H1 (cell line): ENCODE measurements around the gene ST3GAL2. TPM values are rescaled to one million over a fixed set of nuclear protein-coding genes. Genes with fewer than 3 reads are reported as not detected.

ENCODE experiments used
- CTCF ChIA-PET: fragments of 300-600 bp; sonication (Branson Sonifier 250); formaldehyde crosslinking; loops from one replicate; lab custom pipeline; 2021; ENCODE audit not compliant: partially characterized antibody; lab: Charles Lee
- POLR2A ChIA-PET: fragments of 300-600 bp; sonication (Branson Sonifier 250); formaldehyde crosslinking; loops from one replicate; lab custom pipeline; 2021; ENCODE audit warnings: inconsistent platforms; ENCODE audit not compliant: partially characterized antibody; lab: Charles Lee
- DNase-seq, 2 experiments: peaks; one replicate each; pipeline versions ENCODE4 v3.0.0 to v3.0.0-alpha.2; 2010 to 2022; ENCODE audit warnings: low spot score in 2 of 2, low read depth in 1 of 2, mixed read lengths in 1 of 2
- FAIRE-seq: peaks from 2 replicates; lab custom pipeline; 2011; peaks lifted over from hg19 to GRCh38; lab: Jason Lieb, UNC
- H2AFZ ChIP-seq: 2 replicates; pipeline ENCODE4 v1.8.1; 2012; ENCODE audit warnings: low read length, inconsistent platforms
- H2AK5ac ChIP-seq: 2 replicates; pipeline ENCODE4 v1.6.1; 2013; ENCODE audit warnings: low read depth, low read length
- H2BK120ac ChIP-seq: replicated peaks from 2 replicates; pipeline ENCODE3; 2013; ENCODE audit warnings: low read depth, low read length, inconsistent platforms
- H2BK12ac ChIP-seq: 2 replicates; pipeline ENCODE4 v1.6.1; 2013; ENCODE audit warnings: low read depth, low read length
- H2BK15ac ChIP-seq: 2 replicates; pipeline ENCODE4 v1.6.1; 2013; ENCODE audit warnings: low read length
- H2BK20ac ChIP-seq: 2 replicates; pipeline ENCODE4 v1.6.1; 2013; ENCODE audit warnings: low read length
- H2BK5ac ChIP-seq: 2 replicates; pipeline ENCODE4 v1.6.1; 2013; ENCODE audit warnings: low read depth, low read length
- H3K14ac ChIP-seq: 2 replicates; pipeline ENCODE4 v1.6.1; 2013; ENCODE audit warnings: inconsistent platforms; ENCODE audit not compliant: insufficient read length
- H3K18ac ChIP-seq: 2 replicates; pipeline ENCODE4 v1.6.1; 2013; ENCODE audit warnings: low read length; ENCODE audit errors: extremely low read depth
- H3K23ac ChIP-seq: 2 replicates; pipeline ENCODE4 v1.6.1; 2013; ENCODE audit warnings: inconsistent platforms; ENCODE audit not compliant: insufficient read length
- H3K23me2 ChIP-seq: 2 replicates; pipeline ENCODE4 v1.6.1; 2013; ENCODE audit warnings: low read depth, low read length
- H3K27ac ChIP-seq: 2 replicates; pipeline ENCODE4 v1.6.1; 2011; ENCODE audit warnings: low read depth, low read length, inconsistent platforms
- H3K27me3 ChIP-seq, 4 experiments: replicated peaks in 1 of 4; 1 replicate in 1 of 4; 2 replicates in 3 of 4; pipeline versions ENCODE4 v1.6.1 to v1.8.1; 2011 to 2013; ENCODE audit warnings: low read length in 3 of 4, mild to moderate bottlenecking in 3 of 4, inconsistent platforms in 2 of 4, mixed read lengths in 2 of 4, moderate library complexity in 1 of 4; ENCODE audit not compliant: control insufficient read depth in 3 of 4, insufficient read depth in 3 of 4; ENCODE audit errors: extremely low read depth in 1 of 4
- H3K36me3 ChIP-seq, 4 experiments: 2 replicates each; pipeline versions ENCODE4 v1.6.1 to v1.8.1; 2011 to 2013; ENCODE audit warnings: mild to moderate bottlenecking in 4 of 4, low read length in 3 of 4, moderate library complexity in 2 of 4, control low read depth in 1 of 4, inconsistent platforms in 1 of 4; ENCODE audit not compliant: insufficient read depth in 4 of 4, control insufficient read depth in 2 of 4
- H3K4ac ChIP-seq: replicated peaks from 2 replicates; pipeline ENCODE3; 2013; ENCODE audit warnings: low read length, low read depth, mixed read lengths, inconsistent platforms; ENCODE audit not compliant: insufficient read length
- H3K4me1 ChIP-seq, 4 experiments: replicated peaks in 1 of 4; 1 replicate in 1 of 4; 2 replicates in 3 of 4; pipeline versions ENCODE4 v1.6.1 to v1.8.1; 2011 to 2013; ENCODE audit warnings: low read length in 3 of 4, inconsistent platforms in 2 of 4, mixed read lengths in 1 of 4; ENCODE audit not compliant: insufficient read depth in 4 of 4, control insufficient read depth in 3 of 4
- H3K4me2 ChIP-seq, 2 experiments: 2 replicates each; pipeline versions ENCODE4 v1.6.1 to v1.8.1; 2011 to 2013; ENCODE audit warnings: low read depth in 2 of 2, low read length in 2 of 2, control low read depth in 1 of 2, inconsistent platforms in 1 of 2, mild to moderate bottlenecking in 1 of 2; ENCODE audit not compliant: insufficient read depth in 1 of 2
- H3K4me3 ChIP-seq, 4 experiments: fragments of 200-600, 300-600 bp in 1 of 4; sonication (generic), shearing (Covaris generic), sonication (Bioruptor Twin) in 1 of 4; 2 replicates each; pipeline versions ENCODE4 v1.5.1 to v1.8.1; 2011 to 2016; ENCODE audit warnings: low read length in 4 of 4, low read depth in 3 of 4, control low read depth in 2 of 4, inconsistent platforms in 2 of 4, mild to moderate bottlenecking in 2 of 4, mixed read lengths in 1 of 4, moderate library complexity in 1 of 4; ENCODE audit not compliant: insufficient read depth in 2 of 4; ENCODE audit errors: extremely low read depth in 1 of 4
- H3K56ac ChIP-seq: replicated peaks from 2 replicates; pipeline ENCODE3; 2013; ENCODE audit warnings: low read depth, mild to moderate bottlenecking, mixed read lengths, low read length, inconsistent platforms; ENCODE audit not compliant: insufficient read length
- H3K79me1 ChIP-seq: 2 replicates; pipeline ENCODE4 v1.6.1; 2013; ENCODE audit warnings: low read depth, low read length, control low read depth
- H3K79me2 ChIP-seq, 2 experiments: 2 replicates each; pipeline versions ENCODE4 v1.6.1 to v1.8.1; 2012 to 2013; ENCODE audit warnings: low read length in 2 of 2, mild to moderate bottlenecking in 2 of 2, inconsistent platforms in 1 of 2; ENCODE audit not compliant: insufficient read depth in 2 of 2, control insufficient read depth in 1 of 2
- H3K9ac ChIP-seq, 4 experiments: replicated peaks in 1 of 4; 1 replicate in 1 of 4; 2 replicates in 3 of 4; pipeline versions ENCODE4 v1.6.1 to v1.8.1; 2011 to 2013; ENCODE audit warnings: low read depth in 3 of 4, low read length in 3 of 4, control low read depth in 2 of 4, mild to moderate bottlenecking in 2 of 4, moderate library complexity in 2 of 4, inconsistent platforms in 1 of 4; ENCODE audit errors: extremely low read depth in 1 of 4
- H3K9me3 ChIP-seq, 2 experiments: 2 replicates each; pipeline versions ENCODE4 v1.6.1 to v1.8.1; 2012 to 2013; ENCODE audit warnings: mild to moderate bottlenecking in 2 of 2, moderate library complexity in 2 of 2, control low read depth in 1 of 2, inconsistent platforms in 1 of 2, low read depth in 1 of 2, low read length in 1 of 2, mixed read lengths in 1 of 2; ENCODE audit not compliant: insufficient read depth in 2 of 2
- H4K20me1 ChIP-seq, 2 experiments: replicated peaks in 1 of 2; 2 replicates each; pipeline versions ENCODE3 to v1.8.1; 2011 to 2013; ENCODE audit warnings: inconsistent platforms in 2 of 2, low read length in 2 of 2, mild to moderate bottlenecking in 1 of 2; ENCODE audit not compliant: insufficient read depth in 2 of 2, control insufficient read depth in 1 of 2
- H4K5ac ChIP-seq: 2 replicates; pipeline ENCODE4 v1.6.1; 2013; ENCODE audit warnings: low read length, low read depth, mixed read lengths, inconsistent platforms; ENCODE audit not compliant: insufficient read length
- H4K8ac ChIP-seq: 2 replicates; pipeline ENCODE4 v1.8.0; 2013; ENCODE audit warnings: mild to moderate bottlenecking, moderate library complexity, low read length, inconsistent platforms; ENCODE audit not compliant: insufficient read depth; ENCODE audit errors: extremely low read depth
- H4K91ac ChIP-seq: replicated peaks from 2 replicates; pipeline ENCODE3; 2013; ENCODE audit warnings: low read length, mixed read lengths, inconsistent platforms; ENCODE audit not compliant: insufficient read length
- CTCF ChIP-seq, 3 experiments: IDR thresholded peaks; 1 replicate in 2 of 3; 2 replicates in 1 of 3; pipeline versions ENCODE4 v1.5.1 to v1.6.1; 2011; ENCODE audit warnings: low read length in 3 of 3, mild to moderate bottlenecking in 3 of 3, inconsistent platforms in 2 of 3, low read depth in 1 of 3, moderate library complexity in 1 of 3; ENCODE audit not compliant: insufficient read depth in 1 of 3; ENCODE audit errors: control extremely low read depth in 1 of 3
- RAD21 ChIP-seq, 2 experiments: IDR thresholded peaks in 1 of 2; conservative IDR thresholded peaks in 1 of 2; 2 replicates each; pipeline ENCODE4 v1.6.1; 2011; ENCODE audit warnings: low read depth in 2 of 2, low read length in 2 of 2, improper control_type of control experiment in 1 of 2, inconsistent platforms in 1 of 2, mild to moderate bottlenecking in 1 of 2, moderate library complexity in 1 of 2
- TEAD4 ChIP-seq: IDR thresholded peaks from 2 replicates; pipeline ENCODE4 v1.6.1; 2012; ENCODE audit warnings: low read depth, low read length, inconsistent platforms, mixed read lengths
- WGBS, 2 experiments: shearing (Covaris generic) in 1 of 2; methylation state at CpG; one replicate each; pipeline versions ENCODE4 v1.1.6 to v1.1.7; 2013 to 2015; ENCODE audit warnings: low lambda C conversion rate in 2 of 2, mixed read lengths in 2 of 2, inconsistent platforms in 1 of 2, low coverage in 1 of 2, missing lambda C conversion rate in 1 of 2; ENCODE audit not compliant: insufficient replicate concordance in 2 of 2, insufficient coverage in 1 of 2, insufficient read length in 1 of 2; ENCODE audit errors: extremely low coverage in 1 of 2, missing lambda C conversion rate in 1 of 2; 5-methylcytosine and 5-hydroxymethylcytosine counted together
- polyA plus RNA-seq, 7 experiments: library from polyadenylated mRNA; depleted of rRNA in 3 of 7; stranded (reverse) in 5 of 7; unstranded in 2 of 7; fragments of >200 nt in 5 of 7; fragments of 200-250 nt in 2 of 7; gene quantifications; 1 replicate in 5 of 7; 2 replicates in 1 of 7; 4 replicates in 1 of 7; pipeline versions ENCODE4 v1.2.1 to v1.2.3, GENCODE V29; 2011 to 2013; ENCODE audit warnings: missing spikeins in 2 of 7, mixed read lengths in 2 of 7
- total RNA-seq: library from RNA; stranded (reverse); fragmentation: NEBNext Ultra II Directional; extraction: Animal tissue kit (Norgen Biotek cat#: 25700); gene quantifications from 2 replicates; pipeline ENCODE4 v1.2.1, GENCODE V29; 2021

ST3GAL2 gene
- total and polyA plus RNA-seq, 2 of the 8 experiments (the other 6 are each of a cell fraction or from before 2014, with no cell fraction given), result 14.4 to 39.7 TPM

- 94% methylated on average over 21 of the region's 21 CpGs; no CpG with 5 or more reads in 1 of the 2 experiments for WGBS, 2 experiments
- Histone ChIP-seq H2BK20ac (no peak overlapping the region), H2BK12ac (no peak overlapping the region), H3K23ac (no peak overlapping the region), H3K4me1 (peaks cover 0 to 6% (median under 1%) of the 10 kb centered on the region in 4 experiments; a peak in 2 of 7 replicates), H4K8ac (peak overlapping the region; percentile 25; the same call in 1 of the 2 replicates), H3K4me3 (no peak overlapping the region), H3K79me2 (no peaks in the 10 kb centered on the region), H3K27ac (no peak overlapping the region), H3K27me3 (no peaks in the 10 kb centered on the region), H3K4ac (no peak overlapping the region), H4K5ac (no peak overlapping the region), H3K14ac (no peak overlapping the region), H3K56ac (no peak overlapping the region), H3K9ac (no peak overlapping the region), H2BK15ac (no peak overlapping the region), H2BK5ac (0 out of 2 replicates have a peak overlapping the region, but pooled peaks have one; percentile 35), H3K4me2 (no peak overlapping the region), H2AK5ac (no peak overlapping the region), H4K91ac (no peak overlapping the region), H3K18ac (no peak overlapping the region), H3K79me1 (no peaks in the 10 kb centered on the region), H3K9me3 (no peaks in the 10 kb centered on the region), H4K20me1 (peaks cover 0 to 2% of the 10 kb centered on the region in 2 experiments), H2BK120ac (no peak overlapping the region), H2AFZ (no peak overlapping the region), H3K36me3 (no peaks in the 10 kb centered on the region), H3K23me2 (no peaks in the 10 kb centered on the region)
- ChIA-PET POLR2A (interaction anchor here (1.1 to 4.2 kb wide), 6 partner anchors 9 to 93 kb away, joined by 3 to 36 read pairs (median 5); partner anchors contain the start of genes COG4 and SF3B3), CTCF (interaction anchor here (0.6 to 13.6 kb wide), 11 partner anchors 8 to 137 kb away, joined by 3 to 180 read pairs (median 5); no protein-coding TSS in a partner anchor)
- TF ChIP-seq RAD21 (IDR thresholded peaks at IDR 0.05 in 1 of 2, conservative IDR thresholded peaks at IDR 0.05 in 1 of 2; ENCODE audit: low read depth in 2 of 2, low read length in 2 of 2), result peak in 1 of 2 experiments; percentile 25; a peak in 1 of 4 replicates
- no peak for TF ChIP-seq TEAD4
- peak in 2 of 3 experiments; percentile 9 to 15; a peak in 2 of 4 replicates for TF ChIP-seq CTCF (IDR thresholded peaks at IDR 0.05; ENCODE audit: control extremely low read depth in 1 of 3, insufficient read depth in 1 of 3, low read depth in 1 of 3, low read length in 3 of 3)
- FAIRE-seq (no peak), DNase-seq (no peak)
These were observed 34.8 kb upstream of the ST3GAL2 start for GRCh38 chr16:70473446-70474319.
